HG02571 (cell line): ENCODE measurements around the gene C5orf52.

Experiments
- ATAC-seq: cut with Tn5 transposase; IDR thresholded peaks from one replicate; pipeline ENCODE4 v1.9.1; 2021; ENCODE audit warnings: mild to moderate bottlenecking, moderate library complexity; ENCODE audit not compliant: unreplicated experiment

C5orf52 gene

GRCh38 chr5:157670662-157671591 lies at the start of gene C5orf52:
Gene C5orf52, plus strand, starts transcription at chr5:157671533. Its CDS starts 82 bp downstream, at chr5:157671615.
- ATAC-seq: no peak

GRCh38 chr5:157624144-157624543 lies 47.2 kb upstream of the C5orf52 start:
- no peak for ATAC-seq

- ATAC-seq: no peak
Observed at GRCh38 chr5:157626831-157627230, 44.5 kb upstream of the C5orf52 start.

GRCh38 chr5:157630341-157630740 lies 41.0 kb upstream of the C5orf52 start:
- no peak for ATAC-seq

- no peak for ATAC-seq
Observed at GRCh38 chr5:157640406-157641066, 30.8 kb upstream of the C5orf52 start.

GRCh38 chr5:157648275-157648990 lies 22.9 kb upstream of the C5orf52 start:
- no peak for ATAC-seq

- ATAC-seq: no peak
Observed at GRCh38 chr5:157649101-157649500, 22.2 kb upstream of the C5orf52 start.

GRCh38 chr5:157650991-157651611 lies 20.2 kb upstream of the C5orf52 start:
- no peak for ATAC-seq

- peak; percentile 79 for ATAC-seq
Observed at GRCh38 chr5:157651623-157652376, 19.5 kb upstream of the C5orf52 start.

GRCh38 chr5:157652377-157652692 lies 19.0 kb upstream of the C5orf52 start, which contains the start of gene SOX30:
Gene SOX30, minus strand, starts transcription at chr5:157652438. Its CDS starts 360 bp downstream, at chr5:157652078.
- no peak for ATAC-seq

- no peak for ATAC-seq
Observed at GRCh38 chr5:157657516-157657915, 13.8 kb upstream of the C5orf52 start.

- ATAC-seq: no peak
Observed at GRCh38 chr5:157658893-157659292, 12.4 kb upstream of the C5orf52 start.

- ATAC-seq: no peak
Observed at GRCh38 chr5:157659868-157660660, 11.3 kb upstream of the C5orf52 start.

- ATAC-seq: no peak
Observed at GRCh38 chr5:157665467-157666070, 5.8 kb upstream of the C5orf52 start.

GRCh38 chr5:157668356-157668755 lies 3.0 kb upstream of the C5orf52 start:
- ATAC-seq: no peak

- ATAC-seq: no peak
Observed at GRCh38 chr5:157669701-157670097, 1.6 kb upstream of the C5orf52 start.

GRCh38 chr5:157671592-157672330 lies 428 bp downstream of the C5orf52 start:
- no peak for ATAC-seq

GRCh38 chr5:157672976-157673375 lies 1.6 kb downstream of the C5orf52 start:
- ATAC-seq: no peak
